DMS53 treated with DMSO at 0.1 percent for 48 hours (cell line): ENCODE data around the gene NR1H4.
A peak's percentile ranks its signal among the peaks of the same experiment; 100 is the strongest.
"Not testable (repeated sequence)": the region's sequence is repeated elsewhere in the genome, so short reads cannot be mapped to it uniquely, and the experiment has no call there.

ENCODE experiments used
- DNase-seq: peaks from one replicate; lab custom pipeline; 2025; ENCODE audit not compliant: unreplicated experiment; lab: John Stamatoyannopoulos, UW

Gene NR1H4

GRCh38 chr12:100504804-100505203 is 31.1 kb downstream of the NR1H4 start:
- no peak for DNase-seq

GRCh38 chr12:100508751-100509150 is 35.1 kb downstream of the NR1H4 start:
- no peak for DNase-seq

GRCh38 chr12:100512692-100513091 is 39.0 kb downstream of the NR1H4 start:
- no peak for DNase-seq

GRCh38 chr12:100515968-100516367 is 42.3 kb downstream of the NR1H4 start:
- DNase-seq = no peak

GRCh38 chr12:100518376-100518775 is 44.7 kb downstream of the NR1H4 start:
- no peak for DNase-seq

GRCh38 chr12:100520048-100520769 is 46.5 kb downstream of the NR1H4 start:
- no peak for DNase-seq

- no peak for DNase-seq
Observed at GRCh38 chr12:100521958-100522357, 48.3 kb downstream of the NR1H4 start.

- DNase-seq = no peak
Observed at GRCh38 chr12:100528034-100528433, 54.4 kb downstream of the NR1H4 start.

- DNase-seq = peak; percentile 14
Observed at GRCh38 chr12:100528471-100529127, 54.9 kb downstream of the NR1H4 start.

GRCh38 chr12:100529756-100530350 is 56.2 kb downstream of the NR1H4 start:
- no peak for DNase-seq

GRCh38 chr12:100533376-100533775 is 59.7 kb downstream of the NR1H4 start:
- no peak for DNase-seq

- DNase-seq = no peak
Observed at GRCh38 chr12:100534625-100535227, 61.1 kb downstream of the NR1H4 start.

GRCh38 chr12:100539202-100539601 is 65.5 kb downstream of the NR1H4 start:
- peak; percentile 6 for DNase-seq

- DNase-seq = no peak
Observed at GRCh38 chr12:100544165-100544564, 70.5 kb downstream of the NR1H4 start.

GRCh38 chr12:100545092-100545491 is 71.4 kb downstream of the NR1H4 start:
- DNase-seq = no peak

GRCh38 chr12:100553936-100554335 is 80.3 kb downstream of the NR1H4 start:
- no peak for DNase-seq

- peak; percentile 93 for DNase-seq
Observed at GRCh38 chr12:100554608-100555077, 81.0 kb downstream of the NR1H4 start.

- DNase-seq = no peak
Observed at GRCh38 chr12:100555722-100556121, 82.1 kb downstream of the NR1H4 start.

- DNase-seq = no peak
Observed at GRCh38 chr12:100557357-100557756, 83.7 kb downstream of the NR1H4 start.

- not testable (repeated sequence) for DNase-seq
Observed at GRCh38 chr12:100559261-100559660, 85.6 kb downstream of the NR1H4 start.

- no peak for DNase-seq
Observed at GRCh38 chr12:100564090-100564489, 90.4 kb downstream of the NR1H4 start.
